Measurements from ENCODE around the gene TDO2.

DNA sequence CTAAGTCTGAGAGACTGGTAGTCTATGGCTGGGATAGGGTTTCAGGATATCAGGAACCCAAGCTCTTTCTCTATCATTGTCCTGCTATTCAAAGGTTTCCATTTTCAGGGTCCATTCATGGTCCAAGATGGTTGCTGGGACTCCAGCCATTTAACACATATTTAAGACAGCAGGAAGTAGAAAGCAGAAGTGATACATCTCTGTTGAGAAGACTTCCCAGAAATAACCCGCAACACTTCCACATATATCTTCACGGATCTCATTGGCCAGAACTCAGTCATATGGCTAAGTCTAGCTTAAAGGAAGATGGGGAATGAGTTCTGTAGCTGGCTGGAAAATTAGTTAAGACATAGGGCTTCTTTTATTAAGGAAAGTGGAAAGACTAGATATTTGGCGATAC, 26.3 kb downstream of the TDO2 start:
- TF ChIP-seq, protein P1, sequence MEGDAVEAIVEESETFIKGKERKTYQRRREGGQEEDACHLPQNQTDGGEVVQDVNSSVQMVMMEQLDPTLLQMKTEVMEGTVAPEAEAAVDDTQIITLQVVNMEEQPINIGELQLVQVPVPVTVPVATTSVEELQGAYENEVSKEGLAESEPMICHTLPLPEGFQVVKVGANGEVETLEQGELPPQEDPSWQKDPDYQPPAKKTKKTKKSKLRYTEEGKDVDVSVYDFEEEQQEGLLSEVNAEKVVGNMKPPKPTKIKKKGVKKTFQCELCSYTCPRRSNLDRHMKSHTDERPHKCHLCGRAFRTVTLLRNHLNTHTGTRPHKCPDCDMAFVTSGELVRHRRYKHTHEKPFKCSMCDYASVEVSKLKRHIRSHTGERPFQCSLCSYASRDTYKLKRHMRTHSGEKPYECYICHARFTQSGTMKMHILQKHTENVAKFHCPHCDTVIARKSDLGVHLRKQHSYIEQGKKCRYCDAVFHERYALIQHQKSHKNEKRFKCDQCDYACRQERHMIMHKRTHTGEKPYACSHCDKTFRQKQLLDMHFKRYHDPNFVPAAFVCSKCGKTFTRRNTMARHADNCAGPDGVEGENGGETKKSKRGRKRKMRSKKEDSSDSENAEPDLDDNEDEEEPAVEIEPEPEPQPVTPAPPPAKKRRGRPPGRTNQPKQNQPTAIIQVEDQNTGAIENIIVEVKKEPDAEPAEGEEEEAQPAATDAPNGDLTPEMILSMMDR (IDR thresholded peaks at IDR 0.05; ENCODE audit: low read depth, low read length) = no peak
- no peak for TF ChIP-seq EZH2phosphoT487 (IDR thresholded peaks at IDR 0.05; ENCODE audit: low read depth)
